Measurements from ENCODE around the gene PRKAR2B. TPM values are rescaled to one million over a fixed set of nuclear protein-coding genes. Genes with fewer than 3 reads are reported as not detected.

Gene PRKAR2B
- total RNA-seq, 1 experiment from 2014 or later = 15.1 TPM

- Histone ChIP-seq H3K27ac (ENCODE audit: low read depth, low read length) (no peak overlapping the region), H3K36me3 (ENCODE audit: control insufficient read depth in 1 of 2, insufficient read depth in 2 of 2, low read length in 2 of 2) (no peaks in the 10 kb centered on the region), H3K4me1 (ENCODE audit: control insufficient read depth in 1 of 2, insufficient read depth in 2 of 2, low read length in 2 of 2) (peaks cover 4 to 7% of the 10 kb centered on the region in 2 experiments; a peak in 2 of 4 replicates), H2AFZ (ENCODE audit: low read depth, low read length, poor library complexity, severe bottlenecking) (no peak overlapping the region), H3K4me3 (replicated peaks in 1 of 2; ENCODE audit: low read depth in 1 of 2, low read length in 2 of 2) (no peak overlapping the region), H3K4me2 (ENCODE audit: low read length) (peak overlapping the region; percentile 1), H3K79me2 (ENCODE audit: insufficient read depth, low read length) (no peaks in the 10 kb centered on the region), H4K20me1 (ENCODE audit: insufficient read depth) (no peaks in the 10 kb centered on the region), H3K27me3 (ENCODE audit: insufficient read depth, low read length) (no peaks in the 10 kb centered on the region), H3K9me3 (ENCODE audit: control insufficient read depth in 1 of 2, insufficient read depth in 1 of 2, low read depth in 1 of 2, low read length in 2 of 2) (no peaks in the 10 kb centered on the region), H3K9me2 (ENCODE audit: insufficient read depth) (no peaks in the 10 kb centered on the region), H3K9ac (ENCODE audit: low read length) (no peak overlapping the region)
- ATAC-seq (peak; percentile 73), DNase-seq (ENCODE audit: low read depth, low spot score) (no peak)
- ChIA-PET CTCF (interaction anchor here (0.7 kb wide), 1 partner anchor 67 kb away, joined by 3 read pairs; no protein-coding TSS in a partner anchor), RAD21 (ENCODE audit: low non-redundant PET in 1 of 2, low total read pairs in 2 of 2, uncharacterized antibody in 2 of 2, unreplicated experiment in 2 of 2) (no interaction called here), POLR2A (no interaction called here)
- intact Hi-C loops (cut with micrococcal nuclease) = no loop called here
- no TSS peak for BruUV-seq (replicated peaks)
- no peak for TF ChIP-seq EZH2 (IDR thresholded peaks at IDR 0.05)
- TF ChIP-seq EZH2phosphoT487 (IDR thresholded peaks at IDR 0.05; ENCODE audit: borderline replicate concordance) = no peak
- 0 out of 2 replicates have a peak, but pooled peaks have one; percentile 30 for TF ChIP-seq SP1 (IDR thresholded peaks at IDR 0.05; ENCODE audit: low read depth)
These were observed 30.0 kb upstream of the PRKAR2B start for GRCh38 chr7:107014387-107015023.

DNA sequence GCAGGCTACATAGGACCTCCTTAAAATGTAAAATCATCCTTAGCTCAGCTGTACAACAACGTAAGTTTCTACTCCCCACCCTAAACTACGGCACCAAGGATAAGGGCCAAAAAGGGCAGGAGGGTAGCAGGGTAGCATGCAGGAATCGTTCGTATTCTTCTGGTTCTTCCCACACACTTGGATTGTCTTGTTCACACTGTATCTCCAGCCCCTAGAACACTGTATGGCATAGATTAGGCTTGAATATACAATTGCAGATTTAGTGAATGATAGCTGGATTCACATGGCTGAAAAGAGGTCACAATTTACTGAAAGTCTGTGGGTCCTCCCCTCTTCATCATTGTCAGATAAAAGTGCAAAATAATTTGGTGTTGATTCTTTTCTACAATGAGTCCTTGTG is 28.2 kb upstream of the PRKAR2B start:
- Histone ChIP-seq H4K20me1 (ENCODE audit: insufficient read depth) (no peaks in the 10 kb centered on the region), H3K4me2 (ENCODE audit: low read length) (no peak overlapping the region), H3K79me2 (ENCODE audit: insufficient read depth, low read length) (no peaks in the 10 kb centered on the region), H3K4me3 (replicated peaks in 1 of 2; ENCODE audit: low read depth in 1 of 2, low read length in 2 of 2) (no peak overlapping the region), H3K27me3 (ENCODE audit: insufficient read depth, low read length) (no peaks in the 10 kb centered on the region), H3K9ac (ENCODE audit: low read length) (no peak overlapping the region), H3K27ac (ENCODE audit: low read depth, low read length) (no peak overlapping the region), H3K9me2 (ENCODE audit: insufficient read depth) (no peaks in the 10 kb centered on the region), H3K36me3 (ENCODE audit: control insufficient read depth in 1 of 2, insufficient read depth in 2 of 2, low read length in 2 of 2) (no peaks in the 10 kb centered on the region), H3K4me1 (ENCODE audit: control insufficient read depth in 1 of 2, insufficient read depth in 2 of 2, low read length in 2 of 2) (peaks cover 4 to 7% of the 10 kb centered on the region in 2 experiments; a peak in 2 of 4 replicates), H3K9me3 (ENCODE audit: control insufficient read depth in 1 of 2, insufficient read depth in 1 of 2, low read depth in 1 of 2, low read length in 2 of 2) (no peaks in the 10 kb centered on the region), H2AFZ (ENCODE audit: low read depth, low read length, poor library complexity, severe bottlenecking) (no peak overlapping the region)
- ChIA-PET CTCF (no interaction called here), RAD21 (ENCODE audit: low non-redundant PET in 1 of 2, low total read pairs in 2 of 2, uncharacterized antibody in 2 of 2, unreplicated experiment in 2 of 2) (no interaction called here), POLR2A (no interaction called here)
- intact Hi-C loops (cut with micrococcal nuclease) = no loop called here
- no peak for ATAC-seq
- DNase-seq (ENCODE audit: low read depth, low spot score) = no peak
- TF ChIP-seq REST (IDR thresholded peaks at IDR 0.05; ENCODE audit: low read depth) = no peak
- TF ChIP-seq JUND (IDR thresholded peaks at IDR 0.05) = no peak
- no peak for TF ChIP-seq RAD21 (IDR thresholded peaks at IDR 0.05; ENCODE audit: low read depth)
- TF ChIP-seq ELF1 (IDR thresholded peaks at IDR 0.05; ENCODE audit: borderline replicate concordance, low read depth) = no peak
- TF ChIP-seq EZH2 (IDR thresholded peaks at IDR 0.05) = no peak
- TF ChIP-seq YY1 (IDR thresholded peaks at IDR 0.05; ENCODE audit: extremely low read depth, insufficient replicate concordance, low read depth, low read length) = no peak
- BruUV-seq (replicated peaks) = no TSS peak
